Subcutaneous adipose tissue (tissue), 4 donors: ENCODE measurements around the gene RABEP2. TPM values are rescaled to one million over a fixed set of nuclear protein-coding genes. Genes with fewer than 3 reads are reported as not detected.

ENCODE experiments used
- CTCF ChIP-seq: fragments of 450-650 bp; IDR thresholded peaks from one replicate; pipeline ENCODE4 v1.5.1; 2016; ENCODE audit warnings: low read depth, mild to moderate bottlenecking, control low read depth, antibody characterized with exemption, moderate library complexity
- total RNA-seq, 4 donors: library from RNA; depleted of rRNA; stranded (reverse); fragments of >200 nt; gene quantifications; one replicate each; pipeline ENCODE4 v1.1.0, GENCODE V29; 2016

RABEP2 gene
- total RNA-seq, 4 donors from 2014 or later, result 9.0 to 19.6 (median 16.4) TPM

- no peak for TF ChIP-seq CTCF
Measured at GRCh38 chr16:28886945-28887344, 38.1 kb downstream of the RABEP2 start.

DNA sequence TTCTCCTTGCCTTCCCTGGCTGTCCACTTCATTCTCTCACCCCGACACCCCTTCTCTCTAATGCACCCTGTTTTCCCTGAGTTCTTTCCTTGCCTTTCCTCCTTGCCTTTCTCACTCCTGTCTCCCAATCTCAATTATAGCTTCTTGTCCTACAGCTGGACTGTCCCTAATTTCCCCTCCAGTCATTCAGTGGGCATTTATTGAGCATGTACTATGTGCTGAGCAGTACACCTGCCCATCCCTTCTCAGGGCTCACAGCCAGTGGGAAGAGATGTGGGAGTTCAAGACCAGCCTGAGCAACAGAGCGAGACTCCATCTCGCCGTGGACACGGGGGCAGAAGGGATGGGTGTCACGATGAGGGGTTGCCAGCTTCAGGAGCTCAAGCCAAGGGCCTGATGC lies 41.0 kb downstream of the RABEP2 start:
- no peak for TF ChIP-seq CTCF

- no peak for TF ChIP-seq CTCF
Measured at GRCh38 chr16:28883221-28883996, 41.6 kb downstream of the RABEP2 start.

DNA sequence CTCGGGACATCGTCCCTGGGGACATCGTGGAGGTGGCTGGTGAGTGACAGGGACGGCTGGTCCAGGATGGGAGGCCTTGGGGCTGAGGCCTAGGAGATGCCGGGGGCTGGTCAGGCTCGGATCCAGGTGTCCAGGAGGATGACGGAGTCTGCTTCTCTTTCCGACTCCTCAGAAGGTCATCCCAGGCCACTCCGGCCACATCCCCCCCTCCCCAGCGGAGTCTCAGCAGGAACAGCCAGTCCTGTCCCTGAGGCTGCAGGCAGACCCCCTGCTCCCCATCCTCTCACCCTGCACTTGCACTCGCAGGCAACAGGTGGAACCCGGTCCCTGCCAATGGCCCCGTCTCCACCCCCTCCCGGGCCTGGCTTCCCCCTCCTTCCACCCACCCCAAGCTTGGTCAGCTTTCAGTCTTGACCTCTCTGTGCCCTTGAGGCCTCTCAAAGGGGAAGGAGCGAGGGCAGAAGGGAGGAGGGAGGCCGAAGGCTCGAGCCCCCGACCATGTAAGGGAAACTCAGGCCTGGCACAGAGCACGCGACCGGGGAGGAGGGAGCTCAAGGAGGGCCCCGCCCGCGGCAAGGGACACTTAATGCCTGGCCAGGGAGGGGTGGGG lies 42.4 kb downstream of the RABEP2 start:
- TF ChIP-seq CTCF, result no peak

- TF ChIP-seq CTCF, result no peak
Measured at GRCh38 chr16:28880955-28881354, 44.1 kb downstream of the RABEP2 start.

DNA sequence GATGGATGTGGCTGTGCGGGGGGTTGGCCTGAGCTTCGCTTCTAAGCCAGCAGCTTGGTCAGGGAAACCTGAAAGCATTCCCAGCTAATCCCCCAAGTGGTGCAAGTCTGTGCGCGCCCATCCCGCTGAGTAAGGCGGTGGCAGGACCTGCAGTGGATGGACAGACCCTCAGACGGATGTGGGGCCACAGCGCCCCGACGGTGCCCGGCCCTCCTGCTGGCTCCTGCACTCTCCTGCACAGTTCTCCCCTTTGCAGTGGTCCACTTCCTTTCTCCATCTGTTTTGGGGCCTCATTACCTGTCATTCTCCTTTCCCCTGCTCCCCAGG lies 44.5 kb downstream of the RABEP2 start:
- no peak for TF ChIP-seq CTCF

GRCh38 chr16:28879841-28880588 lies 45.0 kb downstream of the RABEP2 start:
- TF ChIP-seq CTCF, result no peak
